SK-N-SH (cell line): ENCODE data around the gene PCDHB9.
"Not testable (repeated sequence)": the region's sequence is repeated elsewhere in the genome, so short reads cannot be mapped to it uniquely, and the experiment has no call there.

ENCODE experiments used
- CTCF ChIP-seq: fragments of 200-600 bp; sonication (generic); IDR thresholded peaks from 2 replicates; pipeline ENCODE4 v1.6.1; 2017; ENCODE audit warnings: antibody characterized with exemption, mild to moderate bottlenecking, moderate library complexity
- EP300 ChIP-seq, 2 experiments: IDR thresholded peaks; 2 replicates each; pipeline versions ENCODE4 v1.4.0 to v1.6.1; 2012; ENCODE audit warnings: borderline replicate concordance in 1 of 2, low read depth in 1 of 2, low read length in 1 of 2
- FOXJ3 ChIP-seq: sonication (generic); formaldehyde crosslinking; IDR thresholded peaks from 2 replicates; pipeline ENCODE4 v1.5.1; 2020; ENCODE audit warnings: mild to moderate bottlenecking, missing genetic modification reagents
- SIN3A ChIP-seq: IDR thresholded peaks from 2 replicates; pipeline ENCODE4 v1.6.1; 2012; ENCODE audit warnings: low read depth, mild to moderate bottlenecking, low read length, moderate library complexity, borderline replicate concordance
- TEAD4 ChIP-seq: IDR thresholded peaks from 2 replicates; pipeline ENCODE4 v1.4.0; 2012; ENCODE audit warnings: mild to moderate bottlenecking, borderline replicate concordance; ENCODE audit not compliant: insufficient read depth

GRCh38 chr5:141184117-141184855 lies 2.7 kb upstream of the PCDHB9 start:
- not testable (repeated sequence) for TF ChIP-seq EP300 (IDR thresholded peaks at IDR 0.05; ENCODE audit: borderline replicate concordance in 1 of 2, low read depth in 1 of 2, low read length in 1 of 2); CTCF; TEAD4; FOXJ3; SIN3A
